Mesenchymal stem cell (in vitro differentiated cells and primary cell): Measurements from ENCODE around the gene ADAMTS14.
A peak's percentile ranks its signal among the peaks of the same experiment; 100 is the strongest.

Experiments
- DNase-seq: peaks from one replicate; pipeline ENCODE4 v3.0.0-alpha.2; 2013
- H2AFZ ChIP-seq: one replicate; pipeline ENCODE4 v1.6.1; 2013; ENCODE audit warnings: low read depth, mild to moderate bottlenecking, control low read depth, inconsistent platforms, low read length, moderate library complexity
- H2AK5ac ChIP-seq: 2 replicates; pipeline ENCODE4 v1.6.1; 2013; ENCODE audit warnings: low read length, moderate library complexity, mild to moderate bottlenecking, inconsistent platforms; ENCODE audit not compliant: severe bottlenecking
- H2BK120ac ChIP-seq: one replicate; pipeline ENCODE4 v1.6.1; 2013; ENCODE audit warnings: low read depth, mild to moderate bottlenecking, inconsistent platforms, low read length, moderate library complexity
- H2BK12ac ChIP-seq, 2 experiments: one replicate each; pipeline ENCODE4 v1.6.1; 2013; ENCODE audit warnings: inconsistent platforms in 2 of 2, low read length in 2 of 2, mild to moderate bottlenecking in 2 of 2, moderate library complexity in 2 of 2, control low read depth in 1 of 2
- H2BK15ac ChIP-seq: one replicate; pipeline ENCODE4 v1.6.1; 2013; ENCODE audit warnings: mild to moderate bottlenecking, low read depth, inconsistent platforms; ENCODE audit not compliant: poor library complexity, severe bottlenecking
- H2BK5ac ChIP-seq: 2 replicates; pipeline ENCODE4 v1.6.1; 2013; ENCODE audit warnings: low read depth, mild to moderate bottlenecking, low read length, control low read depth, inconsistent platforms; ENCODE audit not compliant: poor library complexity, severe bottlenecking
- H3K14ac ChIP-seq, 2 experiments: one replicate each; pipeline ENCODE4 v1.6.1; 2013; ENCODE audit warnings: inconsistent platforms in 2 of 2, low read length in 2 of 2, control low read depth in 1 of 2, mild to moderate bottlenecking in 1 of 2, moderate library complexity in 1 of 2
- H3K18ac ChIP-seq, 2 experiments: one replicate each; pipeline ENCODE4 v1.6.1; 2013; ENCODE audit warnings: inconsistent platforms in 2 of 2, low read length in 2 of 2, control low read depth in 1 of 2, low read depth in 1 of 2, mild to moderate bottlenecking in 1 of 2
- H3K23ac ChIP-seq, 2 experiments: one replicate each; pipeline ENCODE4 v1.6.1; 2013; ENCODE audit warnings: inconsistent platforms in 2 of 2, low read length in 2 of 2, mild to moderate bottlenecking in 2 of 2, moderate library complexity in 2 of 2, control low read depth in 1 of 2
- H3K27ac ChIP-seq: 2 replicates; pipeline ENCODE4 v1.5.1; 2013; ENCODE audit warnings: mild to moderate bottlenecking, moderate library complexity, low read length, control low read depth, inconsistent platforms; ENCODE audit not compliant: poor library complexity, severe bottlenecking
- H3K27me3 ChIP-seq, 2 experiments: 2 replicates each; pipeline versions ENCODE4 v1.6.1 to v1.7.0; 2013; ENCODE audit warnings: low read length in 2 of 2, mild to moderate bottlenecking in 2 of 2, moderate library complexity in 2 of 2, control low read depth in 1 of 2, inconsistent platforms in 1 of 2; ENCODE audit not compliant: control insufficient read depth in 1 of 2, insufficient read depth in 1 of 2
- H3K36me3 ChIP-seq, 2 experiments: 2 replicates each; pipeline versions ENCODE4 v1.6.1 to v1.7.0; 2013; ENCODE audit warnings: low read length in 2 of 2, control low read depth in 1 of 2, inconsistent platforms in 1 of 2, low read depth in 1 of 2, mild to moderate bottlenecking in 1 of 2; ENCODE audit not compliant: insufficient read depth in 2 of 2, control insufficient read depth in 1 of 2
- H3K4ac ChIP-seq, 2 experiments: one replicate each; pipeline ENCODE4 v1.6.1; 2013; ENCODE audit warnings: inconsistent platforms in 2 of 2, low read length in 2 of 2, mild to moderate bottlenecking in 2 of 2, moderate library complexity in 2 of 2, control low read depth in 1 of 2, low read depth in 1 of 2
- H3K4me1 ChIP-seq: 2 replicates; pipeline ENCODE4 v1.6.1; 2013; ENCODE audit warnings: low read depth, low read length, control low read depth; ENCODE audit not compliant: control insufficient read depth, insufficient read depth
- H3K4me2 ChIP-seq: 2 replicates; pipeline ENCODE4 v1.6.1; 2013; ENCODE audit warnings: low read length, mild to moderate bottlenecking, inconsistent platforms; ENCODE audit not compliant: poor library complexity, severe bottlenecking
- H3K4me3 ChIP-seq, 2 experiments: 2 replicates each; pipeline versions ENCODE4 v1.5.1 to v1.7.0; 2013; ENCODE audit warnings: low read length in 2 of 2, mild to moderate bottlenecking in 2 of 2, control low read depth in 1 of 2, low read depth in 1 of 2; ENCODE audit not compliant: insufficient read depth in 1 of 2
- H3K79me1 ChIP-seq: replicated peaks from 2 replicates; pipeline ENCODE4 v1.6.1; 2013; ENCODE audit warnings: mild to moderate bottlenecking, control low read depth, low read length, inconsistent platforms; ENCODE audit not compliant: poor library complexity, severe bottlenecking
- H3K9ac ChIP-seq: 2 replicates; pipeline ENCODE4 v1.7.0; 2013; ENCODE audit warnings: mild to moderate bottlenecking, low read length, moderate library complexity
- H3K9me3 ChIP-seq: 2 replicates; pipeline ENCODE4 v1.7.0; 2013; ENCODE audit warnings: mild to moderate bottlenecking, low read length; ENCODE audit not compliant: control insufficient read depth
- H4K8ac ChIP-seq: one replicate; pipeline ENCODE4 v1.6.1; 2013; ENCODE audit warnings: inconsistent platforms, mild to moderate bottlenecking, low read length, moderate library complexity
- H4K91ac ChIP-seq: one replicate; pipeline ENCODE4 v1.6.1; 2013; ENCODE audit warnings: mild to moderate bottlenecking, low read length, inconsistent platforms
- WGBS: methylation state at CpG from one replicate; pipeline ENCODE4 v1.1.7; 2013; ENCODE audit warnings: mixed read lengths; 5-methylcytosine and 5-hydroxymethylcytosine counted together

The ADAMTS14 gene

DNA sequence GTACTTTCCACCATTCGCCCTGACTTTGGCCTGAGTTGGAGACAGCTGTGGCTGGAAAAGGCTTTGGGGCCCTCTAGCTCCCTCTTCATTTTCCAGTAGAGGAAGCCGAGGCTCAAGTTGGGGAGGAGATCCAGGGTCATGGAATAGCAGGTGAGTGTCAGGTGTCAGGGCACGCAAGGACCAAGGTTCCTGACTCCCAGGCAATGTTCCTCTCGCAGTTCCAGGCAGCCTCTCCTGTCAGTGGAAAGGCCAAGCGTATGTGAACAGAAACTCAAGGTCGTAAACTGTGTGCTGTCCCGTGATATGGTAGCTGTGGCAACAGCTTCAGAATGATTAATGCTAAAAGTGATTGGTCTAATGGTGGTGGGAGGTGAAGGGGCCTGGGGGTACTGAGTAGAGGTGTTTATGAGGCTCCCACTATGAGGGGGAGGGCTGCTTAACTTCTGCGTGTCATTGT lies 13.2 kb downstream of the ADAMTS14 start:
- H3K23ac ChIP-seq = no peak overlapping the region
- no peaks in the 10 kb centered on the region for H3K27me3 ChIP-seq
- H2BK15ac ChIP-seq = no peak overlapping the region
- H3K4me3 ChIP-seq = no peak overlapping the region
- 73% methylated on average over 8 of the region's 8 CpGs for WGBS
- no peak overlapping the region for H2BK5ac ChIP-seq
- no peak overlapping the region for H2BK12ac ChIP-seq
- H2AK5ac ChIP-seq = peak overlapping the region; percentile 29
- no peak overlapping the region for H4K8ac ChIP-seq
- H3K4me2 ChIP-seq = no peak overlapping the region
- no peak overlapping the region for H3K14ac ChIP-seq
- peaks cover 20% of the 10 kb centered on the region for H3K79me1 ChIP-seq
- H3K27ac ChIP-seq = no peak overlapping the region
- no peak overlapping the region for H4K91ac ChIP-seq
- no peak overlapping the region for H3K18ac ChIP-seq
- no peaks in the 10 kb centered on the region for H3K9me3 ChIP-seq
- peaks cover 34 to 51% of the 10 kb centered on the region in 2 experiments for H3K36me3 ChIP-seq
- DNase-seq = no peak
- no peak overlapping the region for H3K9ac ChIP-seq
- H2AFZ ChIP-seq = no peak overlapping the region
- H3K4me1 ChIP-seq = peaks cover 37% of the 10 kb centered on the region
- H2BK120ac ChIP-seq = no peak overlapping the region
- H3K4ac ChIP-seq = no peak overlapping the region

DNA sequence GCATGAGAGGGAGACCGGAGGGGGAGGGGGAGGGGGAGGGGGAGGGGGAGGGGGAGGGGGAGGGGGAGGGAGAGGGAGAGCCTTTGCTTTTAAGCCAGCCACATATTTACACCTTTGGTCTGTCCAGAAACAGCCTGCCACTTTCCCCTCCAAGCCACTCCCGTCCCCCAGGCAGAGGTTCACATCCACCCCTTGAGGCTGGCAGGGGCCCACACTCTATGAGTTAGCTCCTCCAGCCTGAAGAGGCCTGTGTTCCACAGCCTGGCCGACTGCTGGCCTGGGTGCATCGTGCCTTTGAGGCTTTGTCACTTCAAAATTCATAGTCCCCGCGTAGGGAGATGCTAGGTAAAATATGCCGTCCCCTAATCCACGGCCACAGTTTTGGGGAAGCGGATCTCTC lies 16.5 kb downstream of the ADAMTS14 start:
- Histone ChIP-seq H3K27me3 (no peaks in the 10 kb centered on the region), H4K8ac (no peak overlapping the region), H3K23ac (no peak overlapping the region), H2BK120ac (no peak overlapping the region), H2AFZ (no peak overlapping the region), H4K91ac (no peak overlapping the region), H3K9ac (no peak overlapping the region), H3K4me1 (peaks cover 28% of the 10 kb centered on the region), H2BK12ac (no peak overlapping the region), H3K79me1 (peaks cover 28% of the 10 kb centered on the region), H3K27ac (no peak overlapping the region), H3K18ac (no peak overlapping the region), H2BK5ac (no peak overlapping the region), H2AK5ac (no peak overlapping the region), H2BK15ac (no peak overlapping the region), H3K9me3 (no peaks in the 10 kb centered on the region), H3K36me3 (peaks cover 26 to 32% of the 10 kb centered on the region in 2 experiments), H3K4ac (no peak overlapping the region), H3K4me2 (no peak overlapping the region), H3K4me3 (no peak overlapping the region), H3K14ac (no peak overlapping the region)
- DNase-seq = no peak
- 89% methylated on average over 8 of the region's 9 CpGs for WGBS

DNA sequence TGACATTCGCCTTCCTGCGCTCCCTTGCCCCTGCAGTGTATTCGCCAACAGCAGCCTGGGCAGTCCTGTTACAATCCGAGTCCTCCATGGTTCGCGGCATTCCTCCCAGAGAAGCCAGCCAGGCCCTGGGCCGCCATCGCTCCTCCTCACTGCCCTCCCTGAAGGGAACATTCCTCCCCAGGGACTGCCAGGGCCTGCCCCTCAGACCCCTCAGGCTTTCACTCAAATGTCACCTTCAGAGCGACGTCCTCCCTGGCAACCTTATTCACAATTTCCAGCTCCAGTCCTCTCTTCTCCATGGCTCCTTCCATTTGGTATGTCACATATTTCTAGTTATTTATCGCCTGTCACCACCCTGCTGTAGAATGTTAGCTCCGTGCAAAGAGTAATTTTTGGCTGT lies 17.4 kb downstream of the ADAMTS14 start:
- Histone ChIP-seq H4K8ac (no peak overlapping the region), H3K14ac (no peak overlapping the region), H3K4ac (no peak overlapping the region), H3K23ac (no peak overlapping the region), H3K9me3 (no peaks in the 10 kb centered on the region), H2BK12ac (no peak overlapping the region), H3K9ac (no peak overlapping the region), H3K4me2 (no peak overlapping the region), H3K18ac (no peak overlapping the region), H3K27ac (no peak overlapping the region), H3K36me3 (peaks cover 24 to 29% of the 10 kb centered on the region in 2 experiments), H2AK5ac (no peak overlapping the region), H3K4me1 (peaks cover 28% of the 10 kb centered on the region), H3K4me3 (no peak overlapping the region), H2AFZ (no peak overlapping the region), H2BK5ac (no peak overlapping the region), H2BK120ac (no peak overlapping the region), H4K91ac (no peak overlapping the region), H3K27me3 (no peaks in the 10 kb centered on the region), H2BK15ac (no peak overlapping the region), H3K79me1 (peaks cover 30% of the 10 kb centered on the region)
- no peak for DNase-seq
- WGBS = 95% methylated on average over 12 of the region's 12 CpGs

DNA sequence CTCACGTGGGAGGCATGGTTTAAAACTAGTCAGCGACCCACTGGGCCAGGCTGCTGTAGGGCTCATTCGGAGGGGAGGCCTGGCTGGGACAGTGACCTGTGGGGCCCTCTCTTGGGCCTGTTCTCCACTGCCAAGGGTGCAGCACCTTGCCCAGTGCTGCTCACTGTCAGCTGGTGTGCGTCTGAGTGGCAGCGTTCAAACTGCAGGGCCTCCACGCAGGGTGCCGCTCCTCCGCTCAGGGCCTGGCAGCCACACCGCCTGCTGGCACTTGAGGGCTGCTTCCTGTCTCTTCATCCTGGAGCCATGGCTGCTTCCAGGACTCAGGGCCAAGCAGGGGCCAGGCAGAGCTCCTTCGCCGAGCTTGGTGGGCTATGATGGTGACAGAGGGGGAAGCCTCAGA lies 18.3 kb downstream of the ADAMTS14 start:
- H3K23ac ChIP-seq = no peak overlapping the region
- H2AFZ ChIP-seq = no peak overlapping the region
- no peak overlapping the region for H2BK120ac ChIP-seq
- H4K91ac ChIP-seq = no peak overlapping the region
- peaks cover 30% of the 10 kb centered on the region for H3K79me1 ChIP-seq
- H3K9me3 ChIP-seq = no peaks in the 10 kb centered on the region
- H3K14ac ChIP-seq = no peak overlapping the region
- H3K9ac ChIP-seq = no peak overlapping the region
- no peak overlapping the region for H2BK5ac ChIP-seq
- no peak overlapping the region for H2BK12ac ChIP-seq
- no peak overlapping the region for H2BK15ac ChIP-seq
- no peak for DNase-seq
- H3K27me3 ChIP-seq = no peaks in the 10 kb centered on the region
- H2AK5ac ChIP-seq = no peak overlapping the region
- 84% methylated on average over 11 of the region's 11 CpGs for WGBS
- peaks cover 19 to 29% of the 10 kb centered on the region in 2 experiments for H3K36me3 ChIP-seq
- H3K4ac ChIP-seq = no peak overlapping the region
- H3K4me1 ChIP-seq = peaks cover 24% of the 10 kb centered on the region
- H3K4me2 ChIP-seq = no peak overlapping the region
- H3K4me3 ChIP-seq = no peak overlapping the region
- no peak overlapping the region for H3K27ac ChIP-seq
- no peak overlapping the region for H4K8ac ChIP-seq
- H3K18ac ChIP-seq = no peak overlapping the region
